ENCODE results near the gene KRTAP3-1.

DNA sequence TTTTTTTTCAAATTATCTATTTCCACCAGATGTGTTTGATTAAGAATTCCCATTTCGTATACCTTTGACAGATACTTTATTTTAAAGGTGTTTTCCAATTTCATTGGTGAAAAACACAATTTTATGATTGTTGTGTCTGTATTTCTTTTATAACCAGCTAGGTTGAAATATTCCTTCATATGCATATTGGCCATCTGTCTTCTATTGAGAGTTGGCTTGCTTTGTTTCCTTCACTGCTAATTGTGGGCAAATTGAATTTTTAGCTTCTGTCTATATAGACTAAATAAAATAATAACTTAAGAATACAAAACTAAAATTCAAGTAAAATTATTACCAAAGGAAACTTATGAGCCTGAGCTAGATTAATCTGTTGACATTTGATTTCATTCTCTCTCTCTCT, 13.8 kb downstream of the KRTAP3-1 start:
- TF ChIP-seq, protein P1, sequence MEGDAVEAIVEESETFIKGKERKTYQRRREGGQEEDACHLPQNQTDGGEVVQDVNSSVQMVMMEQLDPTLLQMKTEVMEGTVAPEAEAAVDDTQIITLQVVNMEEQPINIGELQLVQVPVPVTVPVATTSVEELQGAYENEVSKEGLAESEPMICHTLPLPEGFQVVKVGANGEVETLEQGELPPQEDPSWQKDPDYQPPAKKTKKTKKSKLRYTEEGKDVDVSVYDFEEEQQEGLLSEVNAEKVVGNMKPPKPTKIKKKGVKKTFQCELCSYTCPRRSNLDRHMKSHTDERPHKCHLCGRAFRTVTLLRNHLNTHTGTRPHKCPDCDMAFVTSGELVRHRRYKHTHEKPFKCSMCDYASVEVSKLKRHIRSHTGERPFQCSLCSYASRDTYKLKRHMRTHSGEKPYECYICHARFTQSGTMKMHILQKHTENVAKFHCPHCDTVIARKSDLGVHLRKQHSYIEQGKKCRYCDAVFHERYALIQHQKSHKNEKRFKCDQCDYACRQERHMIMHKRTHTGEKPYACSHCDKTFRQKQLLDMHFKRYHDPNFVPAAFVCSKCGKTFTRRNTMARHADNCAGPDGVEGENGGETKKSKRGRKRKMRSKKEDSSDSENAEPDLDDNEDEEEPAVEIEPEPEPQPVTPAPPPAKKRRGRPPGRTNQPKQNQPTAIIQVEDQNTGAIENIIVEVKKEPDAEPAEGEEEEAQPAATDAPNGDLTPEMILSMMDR (conservative IDR thresholded peaks at IDR 0.05): no peak
- no peak for TF ChIP-seq ZFX (IDR thresholded peaks at IDR 0.05)

Measured in C4-2B (cell line).